Mesenteric fat pad (tissue), 1 donor: ENCODE measurements around the gene MT1HL1. TPM values are rescaled to one million over a fixed set of nuclear protein-coding genes. Genes with fewer than 3 reads are reported as not detected.
"Not testable (repeated sequence)": the region's sequence is repeated elsewhere in the genome, so short reads cannot be mapped to it uniquely, and the experiment has no call there.

ENCODE experiments used
- DNase-seq: peaks from one replicate; pipeline ENCODE4 v3.0.0-alpha.2; 2020; ENCODE audit warnings: low spot score
- total RNA-seq: library from RNA; stranded (reverse); fragmentation: NEBNext Ultra II Directional; extraction: Animal tissue kit (Norgen Biotek cat#: 25700); gene quantifications from one replicate; pipeline ENCODE4 v1.2.1, GENCODE V29; 2021
- donor health status: DM: yes; HTN: yes; CAD: no.

The MT1HL1 gene
- total RNA-seq, 1 donor from 2014 or later: not detected

DNA sequence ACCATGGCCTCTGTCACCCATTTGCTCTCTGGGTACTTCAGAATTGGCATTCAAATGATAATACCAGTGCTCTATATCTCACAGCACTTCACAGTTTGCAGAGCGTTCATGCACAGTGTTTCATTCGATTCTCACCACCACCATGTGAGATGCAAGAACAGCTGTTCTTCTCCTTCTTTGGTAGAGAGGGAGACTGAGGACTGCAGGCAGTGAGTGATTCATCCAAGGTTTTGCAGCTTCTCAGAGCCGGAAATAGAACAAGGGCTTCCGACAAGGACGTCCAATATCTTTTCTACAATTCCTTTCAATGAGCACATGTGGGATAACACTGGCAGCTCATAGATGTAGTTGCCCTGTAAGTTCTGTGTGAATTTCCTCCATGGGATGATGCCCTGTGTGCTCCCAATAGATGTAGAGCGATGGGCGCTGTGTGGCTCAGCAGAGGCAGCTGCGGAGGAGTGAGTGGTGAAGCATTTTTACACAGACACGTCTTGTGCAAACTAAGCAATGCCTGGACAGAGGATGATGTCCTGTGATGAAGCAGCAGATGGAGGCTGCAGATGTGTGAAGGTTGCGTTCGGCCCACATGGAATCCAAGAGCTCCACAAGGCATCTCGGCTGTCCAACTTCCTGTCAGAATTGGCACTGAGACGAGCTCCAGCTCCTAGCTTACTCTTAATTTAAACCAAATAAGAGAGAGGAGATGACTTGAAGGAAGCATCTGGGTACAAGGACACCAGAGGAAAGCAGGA, 24.9 kb downstream of the MT1HL1 start:
- DNase-seq: no peak

DNA sequence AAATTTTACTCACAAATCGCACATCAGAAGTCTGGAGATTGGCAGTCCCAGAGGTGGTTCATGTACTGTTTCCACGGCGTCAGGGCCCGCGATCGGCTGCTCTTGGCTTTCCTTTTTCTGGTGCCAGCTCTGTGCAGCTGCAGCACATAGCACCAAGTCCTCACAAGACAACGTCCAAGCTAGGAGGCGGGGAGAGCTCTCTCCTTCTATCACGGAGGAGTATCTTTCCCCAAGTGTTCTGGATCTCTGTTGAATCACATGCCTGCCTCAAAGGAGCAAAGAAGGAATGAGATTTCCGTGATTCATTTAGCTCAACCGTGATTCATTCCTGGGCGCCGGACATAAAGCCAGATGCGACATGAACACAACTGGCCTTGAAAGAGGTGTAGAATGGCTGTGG, 25.5 kb downstream of the MT1HL1 start:
- no peak for DNase-seq

DNA sequence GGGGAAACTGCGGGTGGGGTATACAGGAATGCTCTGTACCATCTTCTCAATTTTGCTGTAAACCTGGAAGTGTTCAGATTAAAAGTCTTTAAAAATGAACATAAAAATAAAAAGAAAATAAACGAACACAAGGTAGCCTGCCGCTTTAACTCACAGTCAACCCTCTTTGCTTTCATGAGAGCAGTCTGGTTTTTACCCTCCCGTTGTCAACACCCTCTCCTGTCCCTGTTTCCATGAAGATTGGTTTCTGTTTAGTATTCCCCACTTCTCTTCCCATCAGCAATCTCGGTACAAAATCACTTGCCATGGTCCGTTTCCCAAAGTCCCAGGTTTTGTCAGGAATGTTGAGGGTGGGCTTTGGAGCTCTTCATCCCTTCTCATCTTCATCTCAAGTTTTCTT, 28.8 kb downstream of the MT1HL1 start:
- DNase-seq: no peak

DNA sequence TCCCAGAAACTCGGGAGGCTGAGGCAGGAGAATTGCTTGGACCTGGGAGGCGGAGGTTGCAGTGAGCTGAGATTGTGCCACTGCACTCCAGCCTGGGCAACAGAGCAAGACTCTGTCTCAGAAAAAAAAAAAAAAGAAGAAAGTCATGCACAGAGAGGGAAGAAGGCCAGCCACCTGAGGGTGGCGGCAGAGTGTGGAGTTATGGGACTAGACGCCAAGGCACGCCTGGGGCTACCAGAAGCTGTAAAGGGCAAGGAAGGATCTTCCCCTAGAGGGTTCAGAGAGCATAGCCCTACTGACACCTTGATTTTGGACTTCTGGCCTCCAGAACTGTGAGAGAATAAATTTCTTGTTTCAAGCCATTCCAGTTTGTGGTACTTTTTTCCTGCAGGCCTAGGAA, 30.2 kb downstream of the MT1HL1 start:
- not testable (repeated sequence) for DNase-seq

DNA sequence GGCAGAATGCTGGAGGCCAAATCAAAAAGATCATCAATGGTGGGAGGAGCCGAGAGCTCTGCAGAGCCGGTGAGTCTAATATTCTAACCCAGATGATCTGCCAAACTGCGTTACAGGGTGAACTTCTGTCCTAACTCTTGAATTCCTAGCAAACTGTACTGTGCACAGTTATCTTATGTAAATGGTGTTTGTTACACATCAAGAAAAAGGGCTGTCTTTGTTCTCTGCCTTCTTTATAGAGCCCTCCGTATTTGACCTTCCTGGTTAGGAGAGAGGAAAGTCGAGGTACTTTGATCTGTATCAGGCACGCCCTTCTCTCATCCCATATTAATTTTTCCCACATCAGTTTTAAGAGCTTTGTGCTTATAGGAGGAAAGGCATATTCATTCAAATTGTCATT, 37.6 kb downstream of the MT1HL1 start:
- DNase-seq: no peak

DNA sequence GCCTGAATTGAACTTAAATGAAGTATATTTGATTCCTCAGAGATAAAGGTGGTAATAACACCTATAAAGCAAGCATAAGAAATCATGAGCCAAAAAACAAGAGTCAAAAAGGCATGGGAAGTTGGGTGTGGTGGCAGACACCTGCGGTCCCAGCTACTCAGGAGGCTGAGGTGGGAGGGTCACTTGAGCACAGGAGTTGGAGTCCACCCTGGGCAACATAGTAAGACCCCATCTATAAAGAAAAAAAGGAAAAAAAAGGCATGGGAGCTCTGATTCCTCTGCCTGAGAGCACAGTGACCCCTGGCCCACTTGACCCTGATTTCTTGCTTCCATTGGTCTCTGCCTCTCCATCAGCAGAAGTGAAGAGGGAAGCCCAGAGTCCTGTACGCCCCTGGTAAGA, 40.3 kb downstream of the MT1HL1 start:
- no peak for DNase-seq

DNA sequence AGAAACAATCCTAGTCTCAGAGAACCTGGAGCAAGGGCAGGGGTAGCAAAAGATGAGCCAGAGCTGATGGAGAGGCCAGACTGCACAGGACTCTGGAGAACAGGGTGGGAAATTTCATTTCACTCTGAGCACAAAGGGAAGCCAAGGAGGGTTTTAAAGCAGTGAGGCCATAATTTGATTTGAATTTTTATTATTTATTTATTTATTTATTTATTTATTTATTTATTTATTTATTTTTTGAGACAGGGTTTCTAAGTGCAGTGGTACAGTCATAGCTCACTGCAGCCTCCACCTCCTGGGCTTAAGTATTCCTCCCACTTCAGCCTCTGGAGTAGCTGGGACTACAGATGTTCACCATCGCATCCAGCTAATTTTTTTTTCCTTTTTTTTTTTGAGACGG, 45.1 kb downstream of the MT1HL1 start:
- DNase-seq: no peak

DNA sequence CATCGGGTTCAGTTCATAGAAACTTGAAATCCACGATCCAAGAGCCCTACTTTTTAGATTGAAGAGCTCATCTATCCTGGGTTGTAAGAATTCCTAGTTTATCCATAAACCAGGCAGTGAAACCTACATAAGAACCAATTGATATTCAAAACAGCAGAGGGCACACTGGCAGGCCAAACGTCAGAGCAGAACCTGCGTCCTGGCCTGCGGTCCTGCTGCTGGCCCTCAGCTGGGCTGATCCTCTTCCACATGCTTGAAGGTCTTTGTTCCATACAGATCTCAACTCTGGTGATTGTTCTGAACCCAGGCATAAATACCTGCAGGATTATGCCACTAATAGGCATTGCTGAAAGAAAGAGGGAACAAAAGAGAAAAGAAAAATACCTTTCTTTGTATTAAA, 47.0 kb downstream of the MT1HL1 start:
- no peak for DNase-seq

Other genes with a start within 250 kb of the MT1HL1 start
- 48.8 TPM for gene MTR, start 209.1 kb downstream of the MT1HL1 start, total RNA-seq
- 0.45 TPM for gene RYR2, start 37.7 kb upstream of the MT1HL1 start, total RNA-seq